Small intestine (tissue), 7 donors: ENCODE results near the gene PIK3CG. TPM values are rescaled to one million over a fixed set of nuclear protein-coding genes. Genes with fewer than 3 reads are reported as not detected.

Experiments
- DNase-seq, 2 donors: peaks; one replicate each; pipeline versions ENCODE4 v3.0.0 to v3.0.0-alpha.2; 2013
- FAIRE-seq: peaks from 2 replicates; lab custom pipeline; 2012; peaks lifted over from hg19 to GRCh38; lab: Jason Lieb, UNC
- H3K27ac ChIP-seq, 3 donors: one replicate each; pipeline ENCODE4 v1.5.1; 2013; ENCODE audit warnings: low read length in 2 of 3, mild to moderate bottlenecking in 2 of 3, control low read depth in 1 of 3, inconsistent platforms in 1 of 3, low read depth in 1 of 3, moderate library complexity in 1 of 3
- H3K27me3 ChIP-seq, 3 donors: one replicate each; pipeline ENCODE4 v1.6.1; 2013; ENCODE audit warnings: low read length in 3 of 3, inconsistent platforms in 1 of 3; ENCODE audit not compliant: control insufficient read depth in 3 of 3, insufficient read depth in 3 of 3
- H3K36me3 ChIP-seq, 3 donors: one replicate each; pipeline ENCODE4 v1.6.1; 2013; ENCODE audit warnings: low read length in 3 of 3, inconsistent platforms in 1 of 3, low read depth in 1 of 3, mild to moderate bottlenecking in 1 of 3, moderate library complexity in 1 of 3; ENCODE audit not compliant: control insufficient read depth in 3 of 3, insufficient read depth in 2 of 3
- H3K4me1 ChIP-seq, 3 donors: one replicate each; pipeline ENCODE4 v1.6.1; 2013; ENCODE audit warnings: low read length in 2 of 3, inconsistent platforms in 1 of 3, low read depth in 1 of 3, mild to moderate bottlenecking in 1 of 3, moderate library complexity in 1 of 3; ENCODE audit not compliant: control insufficient read depth in 3 of 3, insufficient read depth in 2 of 3
- H3K4me3 ChIP-seq, 3 donors: one replicate each; pipeline ENCODE4 v1.5.1; 2013; ENCODE audit warnings: low read length in 3 of 3, control low read depth in 1 of 3, inconsistent platforms in 1 of 3, low read depth in 1 of 3, mild to moderate bottlenecking in 1 of 3, moderate library complexity in 1 of 3
- H3K9me3 ChIP-seq, 2 donors: one replicate each; pipeline ENCODE4 v1.6.1; 2013; ENCODE audit warnings: low read depth in 1 of 2, low read length in 1 of 2; ENCODE audit not compliant: control insufficient read depth in 2 of 2, insufficient read depth in 1 of 2
- WGBS, 3 donors: extraction: QIAGEN DNeasy Blood & Tissue Kit; methylation state at CpG; one replicate each; pipeline ENCODE4 v1.1.7; 2013; 5-methylcytosine and 5-hydroxymethylcytosine counted together
- polyA plus RNA-seq, 4 donors: library from polyadenylated mRNA; stranded (reverse) in 3 of 4; unstranded in 1 of 4; fragments of 200-250 nt in 3 of 4; fragments of 120-200 nt in 1 of 4; gene quantifications; one replicate each; pipeline versions ENCODE4 v1.2.1 to v1.2.3, GENCODE V29; 2013
- donor health status: healthy with polysubstance abuse.
- donor health status: control.
- donor health status: control.
- donor health status: Bipolar disorder and iron deficiency.
- donor health status: healthy.

Gene PIK3CG
- polyA plus RNA-seq, 4 donors = 1.1 to 2.3 (median 1.1) TPM

DNA sequence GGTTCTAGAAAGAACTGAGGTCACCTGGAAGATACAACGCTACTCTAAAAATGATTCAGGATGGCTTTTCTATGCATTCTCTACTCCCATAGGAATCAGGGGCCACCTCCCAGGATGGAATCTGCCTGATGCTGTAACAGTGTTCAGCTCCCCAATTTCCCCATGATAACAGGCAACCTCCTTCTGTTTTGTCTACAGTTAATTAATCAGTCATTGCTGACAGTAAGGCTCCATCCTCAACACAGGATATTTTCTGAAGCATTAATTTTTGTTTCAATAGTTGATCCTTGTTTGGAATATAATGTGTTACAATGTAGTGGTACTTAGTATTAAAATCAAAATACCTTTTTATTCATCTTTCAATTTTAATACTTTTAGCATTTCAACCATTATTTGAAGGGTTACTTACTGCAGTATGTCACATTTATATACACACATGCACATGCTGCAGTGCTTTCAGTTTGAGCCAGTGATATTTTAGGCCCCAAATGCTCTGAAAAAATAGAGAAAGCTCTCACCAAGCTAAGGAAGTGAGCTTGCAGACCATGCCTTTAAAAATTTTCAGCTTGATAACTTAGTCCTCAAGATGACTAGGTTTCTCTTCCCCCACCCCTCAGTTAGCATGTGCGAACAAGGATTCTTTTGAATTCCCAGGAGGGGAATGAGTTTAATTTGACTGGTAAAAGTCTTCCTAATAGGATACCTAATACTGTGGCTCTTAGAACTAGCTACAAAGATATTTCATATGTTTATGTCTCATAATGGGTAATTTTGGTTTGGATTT lies 592 bp upstream of the PIK3CG start:
- H3K36me3 ChIP-seq = peaks cover 0 to 3% (median 2%) of the 10 kb centered on the region in 3 donors
- H3K4me3 ChIP-seq = no peak overlapping the region
- H3K9me3 ChIP-seq = no peaks in the 10 kb centered on the region
- peak overlapping the region in 2 of 3 donors; percentile 50 to 71 for H3K27ac ChIP-seq
- FAIRE-seq = no peak
- peaks cover 0 to 7% (median 0%) of the 10 kb centered on the region in 3 donors for H3K4me1 ChIP-seq
- no peaks in the 10 kb centered on the region for H3K27me3 ChIP-seq
- peak in 1 of 2 donors; percentile 18 for DNase-seq
- 75 to 88% (median 76%) methylated on average over 2 of the region's 2 CpGs for WGBS, 3 donors

DNA sequence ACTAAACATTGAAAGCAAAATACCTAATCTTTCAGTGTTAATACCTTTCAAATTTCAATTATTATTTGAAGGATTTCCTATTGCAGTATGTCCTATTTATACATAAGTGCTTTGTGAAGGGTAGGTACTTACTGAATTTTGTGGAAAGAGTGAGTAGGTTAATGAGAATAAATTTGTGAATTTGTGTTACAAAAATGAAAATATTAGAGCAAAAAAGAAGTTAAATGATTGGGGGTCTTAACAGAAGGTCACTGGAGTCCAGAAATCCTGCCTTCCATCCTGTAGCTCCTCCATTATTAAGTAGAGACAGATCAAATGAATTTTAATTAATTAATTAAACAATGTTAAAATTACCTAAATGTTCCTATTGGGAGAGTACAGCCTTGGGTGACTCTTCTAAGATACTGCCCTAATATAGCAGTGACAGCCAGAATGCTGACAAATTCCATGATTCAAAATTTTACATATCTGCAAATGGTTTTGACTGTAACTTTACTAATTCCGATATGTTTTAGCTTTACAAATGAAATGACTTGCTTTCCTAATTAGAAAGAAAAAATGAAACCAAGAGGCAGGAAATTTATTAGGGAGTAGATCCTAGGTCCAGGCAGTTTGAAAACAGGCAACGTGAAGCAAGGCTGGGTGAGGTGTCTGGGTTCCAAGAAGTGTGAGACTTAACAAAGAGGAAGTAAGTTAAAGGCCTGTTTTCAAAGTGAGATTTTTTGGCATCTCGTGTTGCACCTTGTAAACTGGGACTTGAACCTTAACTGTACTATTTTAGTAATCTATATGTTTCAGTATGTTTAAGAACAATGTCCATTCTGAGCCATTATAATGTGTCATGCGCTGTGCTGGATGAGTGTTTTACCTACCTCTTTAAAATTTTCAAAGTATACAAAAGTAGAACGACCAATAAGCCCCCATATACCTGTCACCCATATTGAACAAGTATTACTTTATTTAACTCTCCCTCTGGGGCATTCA lies 1.5 kb downstream of the PIK3CG start:
- no peak for FAIRE-seq

DNA sequence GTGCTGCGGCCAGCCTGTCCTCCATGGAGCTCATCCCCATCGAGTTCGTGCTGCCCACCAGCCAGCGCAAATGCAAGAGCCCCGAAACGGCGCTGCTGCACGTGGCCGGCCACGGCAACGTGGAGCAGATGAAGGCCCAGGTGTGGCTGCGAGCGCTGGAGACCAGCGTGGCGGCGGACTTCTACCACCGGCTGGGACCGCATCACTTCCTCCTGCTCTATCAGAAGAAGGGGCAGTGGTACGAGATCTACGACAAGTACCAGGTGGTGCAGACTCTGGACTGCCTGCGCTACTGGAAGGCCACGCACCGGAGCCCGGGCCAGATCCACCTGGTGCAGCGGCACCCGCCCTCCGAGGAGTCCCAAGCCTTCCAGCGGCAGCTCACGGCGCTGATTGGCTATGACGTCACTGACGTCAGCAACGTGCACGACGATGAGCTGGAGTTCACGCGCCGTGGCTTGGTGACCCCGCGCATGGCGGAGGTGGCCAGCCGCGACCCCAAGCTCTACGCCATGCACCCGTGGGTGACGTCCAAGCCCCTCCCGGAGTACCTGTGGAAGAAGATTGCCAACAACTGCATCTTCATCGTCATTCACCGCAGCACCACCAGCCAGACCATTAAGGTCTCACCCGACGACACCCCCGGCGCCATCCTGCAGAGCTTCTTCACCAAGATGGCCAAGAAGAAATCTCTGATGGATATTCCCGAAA lies 2.7 kb downstream of the PIK3CG start:
- Histone ChIP-seq H3K4me1 (peaks cover 0 to 7% (median 0%) of the 10 kb centered on the region in 3 donors), H3K36me3 (peaks cover 0 to 3% (median 2%) of the 10 kb centered on the region in 3 donors), H3K4me3 (no peak overlapping the region), H3K27me3 (no peaks in the 10 kb centered on the region), H3K9me3 (no peaks in the 10 kb centered on the region), H3K27ac (no peak overlapping the region)
- DNase-seq (no peak), FAIRE-seq (no peak)
- 97 to 98% (median 98%) methylated on average over 52 to 54 of the region's 54 CpGs for WGBS, 3 donors

More for the DNA sequence above, 1.5 kb downstream of the PIK3CG start:
- H3K9me3 ChIP-seq = no peaks in the 10 kb centered on the region
- no peak for DNase-seq
- H3K27ac ChIP-seq = peak overlapping the region in 1 of 3 donors; percentile 50
- peaks cover 0 to 3% (median 2%) of the 10 kb centered on the region in 3 donors for H3K36me3 ChIP-seq
- no peak overlapping the region for H3K4me3 ChIP-seq
- 51 to 58% (median 54%) methylated on average over 5 of the region's 5 CpGs for WGBS, 3 donors
- H3K27me3 ChIP-seq = no peaks in the 10 kb centered on the region
- H3K4me1 ChIP-seq = peaks cover 0 to 7% (median 0%) of the 10 kb centered on the region in 3 donors

DNA sequence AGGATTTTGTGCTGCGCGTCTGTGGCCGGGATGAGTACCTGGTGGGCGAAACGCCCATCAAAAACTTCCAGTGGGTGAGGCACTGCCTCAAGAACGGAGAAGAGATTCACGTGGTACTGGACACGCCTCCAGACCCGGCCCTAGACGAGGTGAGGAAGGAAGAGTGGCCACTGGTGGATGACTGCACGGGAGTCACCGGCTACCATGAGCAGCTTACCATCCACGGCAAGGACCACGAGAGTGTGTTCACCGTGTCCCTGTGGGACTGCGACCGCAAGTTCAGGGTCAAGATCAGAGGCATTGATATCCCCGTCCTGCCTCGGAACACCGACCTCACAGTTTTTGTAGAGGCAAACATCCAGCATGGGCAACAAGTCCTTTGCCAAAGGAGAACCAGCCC lies 3.3 kb downstream of the PIK3CG start:
- DNase-seq (no peak), FAIRE-seq (no peak)
- no peaks in the 10 kb centered on the region for H3K9me3 ChIP-seq
- H3K4me3 ChIP-seq = no peak overlapping the region
- peaks cover 0 to 7% (median 0%) of the 10 kb centered on the region in 3 donors for H3K4me1 ChIP-seq
- H3K27ac ChIP-seq = no peak overlapping the region
- WGBS, 3 donors = 96 to 97% (median 96%) methylated on average over 20 of the region's 20 CpGs
- peaks cover 0 to 3% (median 2%) of the 10 kb centered on the region in 3 donors for H3K36me3 ChIP-seq
- H3K27me3 ChIP-seq = no peaks in the 10 kb centered on the region

GRCh38 chr7:106869954-106870353 lies 4.9 kb downstream of the PIK3CG start:
- no peak overlapping the region for H3K4me3 ChIP-seq
- FAIRE-seq (no peak), DNase-seq (no peak)
- H3K9me3 ChIP-seq = no peaks in the 10 kb centered on the region
- H3K27ac ChIP-seq = no peak overlapping the region
- no peaks in the 10 kb centered on the region for H3K27me3 ChIP-seq
- H3K36me3 ChIP-seq = peaks cover 0 to 3% (median 2%) of the 10 kb centered on the region in 3 donors
- H3K4me1 ChIP-seq = no peaks in the 10 kb centered on the region
- 67 to 84% (median 72%) methylated on average over 1 of the region's 1 CpG for WGBS, 3 donors

DNA sequence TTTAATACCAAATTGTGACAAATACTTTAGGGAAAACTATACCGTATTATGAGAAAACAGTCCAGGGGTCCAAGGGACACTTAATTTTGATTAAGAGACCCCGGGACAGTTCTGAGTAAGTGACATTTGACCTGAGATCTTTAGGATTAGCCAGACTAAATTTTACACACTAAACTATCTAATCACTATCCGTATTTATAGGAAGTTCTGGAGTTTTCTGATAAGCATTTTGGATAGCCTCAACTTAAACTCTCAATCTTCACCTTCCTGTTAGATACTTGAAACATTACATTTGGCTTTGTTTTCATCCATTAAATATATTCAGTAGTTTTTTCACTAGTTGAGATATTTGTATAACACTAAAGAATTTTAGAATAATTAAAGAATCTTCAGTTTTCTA lies 5.4 kb downstream of the PIK3CG start:
- H3K9me3 ChIP-seq = no peaks in the 10 kb centered on the region
- no peaks in the 10 kb centered on the region for H3K27me3 ChIP-seq
- DNase-seq (no peak), FAIRE-seq (no peak)
- H3K36me3 ChIP-seq = peaks cover 0 to 3% (median 2%) of the 10 kb centered on the region in 3 donors
- no peak overlapping the region for H3K27ac ChIP-seq
- no peaks in the 10 kb centered on the region for H3K4me1 ChIP-seq
- WGBS, 3 donors = 46 to 57% (median 49%) methylated on average over 3 of the region's 3 CpGs
- H3K4me3 ChIP-seq = no peak overlapping the region

GRCh38 chr7:106870983-106871410 lies 5.9 kb downstream of the PIK3CG start:
- H3K27ac ChIP-seq = peak overlapping the region in 1 of 3 donors; percentile 38
- no peaks in the 10 kb centered on the region for H3K4me1 ChIP-seq
- 57 to 90% (median 62%) methylated on average over 1 of the region's 1 CpG for WGBS, 3 donors

More at GRCh38 chr7:106870983-106871410, 5.9 kb downstream of the PIK3CG start:
- Histone ChIP-seq H3K27me3 (no peaks in the 10 kb centered on the region), H3K4me3 (no peak overlapping the region), H3K36me3 (peaks cover 0 to 3% (median 2%) of the 10 kb centered on the region in 3 donors), H3K9me3 (no peaks in the 10 kb centered on the region)
- DNase-seq = no peak
- FAIRE-seq = no peak
